Measurements from ENCODE around the gene NUDT14.

NUDT14 gene

GRCh38 chr14:105172476-105172875, 8.6 kb downstream of the NUDT14 start:
- no peak for DNase-seq

GRCh38 chr14:105171004-105171673, 10.0 kb downstream of the NUDT14 start:
- no peak for DNase-seq

- no peak for DNase-seq
Observed at GRCh38 chr14:105169776-105170655, 11.1 kb downstream of the NUDT14 start.

GRCh38 chr14:105168979-105169507, 12.1 kb downstream of the NUDT14 start:
- no peak for DNase-seq

- DNase-seq = peak in 1 of 2 experiments; percentile 25
Observed at GRCh38 chr14:105168496-105168978, 12.6 kb downstream of the NUDT14 start, which contains the start of gene JAG2. JAG2 (minus strand) TSS chr14:105168776; CDS start chr14:105168420, 356 bp downstream.

GRCh38 chr14:105168093-105168420, 13.1 kb downstream of the NUDT14 start:
- no peak for DNase-seq

GRCh38 chr14:105167303-105168092, 13.6 kb downstream of the NUDT14 start:
- no peak for DNase-seq

GRCh38 chr14:105166571-105167302, 14.4 kb downstream of the NUDT14 start:
- DNase-seq = no peak

GRCh38 chr14:105165761-105166485, 15.2 kb downstream of the NUDT14 start:
- no peak for DNase-seq

GRCh38 chr14:105165134-105165704, 15.9 kb downstream of the NUDT14 start:
- no peak for DNase-seq

GRCh38 chr14:105163040-105163742, 17.9 kb downstream of the NUDT14 start:
- DNase-seq = no peak

GRCh38 chr14:105162669-105162979, 18.5 kb downstream of the NUDT14 start:
- DNase-seq = no peak

- no peak for DNase-seq
Observed at GRCh38 chr14:105161964-105162668, 19.0 kb downstream of the NUDT14 start.

GRCh38 chr14:105161309-105161708, 19.8 kb downstream of the NUDT14 start:
- no peak for DNase-seq

- DNase-seq = no peak
Observed at GRCh38 chr14:105160776-105161175, 20.3 kb downstream of the NUDT14 start.

- DNase-seq = no peak
Observed at GRCh38 chr14:105159344-105159743, 21.8 kb downstream of the NUDT14 start.

GRCh38 chr14:105158794-105159193, 22.3 kb downstream of the NUDT14 start:
- no peak for DNase-seq

- no peak for DNase-seq
Observed at GRCh38 chr14:105157872-105158271, 23.2 kb downstream of the NUDT14 start.

- no peak for DNase-seq
Observed at GRCh38 chr14:105156414-105157375, 24.4 kb downstream of the NUDT14 start.

Data from cerebellar nuclear complex (tissue), 1 donor.